ENCODE data around the gene C2orf42. TPM values are rescaled to one million over a fixed set of nuclear protein-coding genes. Genes with fewer than 3 reads are reported as not detected.
A peak's percentile ranks its signal among the peaks of the same experiment; 100 is the strongest.
"Not testable (repeated sequence)": the region's sequence is repeated elsewhere in the genome, so short reads cannot be mapped to it uniquely, and the experiment has no call there.

C2orf42 gene
- total RNA-seq, 4 donors from 2014 or later, result 10.3 to 18.7 (median 14.0) TPM

GRCh38 chr2:70132244-70133126 is 58.3 kb downstream of the C2orf42 start:
- TF ChIP-seq CTCF (IDR thresholded peaks at IDR 0.05) (no peak), POLR2A (IDR thresholded peaks at IDR 0.05) (peak in 1 of 2 donors; percentile 12)
- no peaks in the 10 kb centered on the region for H3K9me3 ChIP-seq
- H3K36me3 ChIP-seq, result no peaks in the 10 kb centered on the region
- DNase-seq, result peak in 2 of 3 donors; percentile 62 to 77
- no peaks in the 10 kb centered on the region for H3K27me3 ChIP-seq
- H3K4me3 ChIP-seq, result peak overlapping the region; percentile 6 to 39 (median 27)
- H3K4me1 ChIP-seq, result peaks cover 0 to 35% (median 10%) of the 10 kb centered on the region in 4 donors
- H3K27ac ChIP-seq, result peak overlapping the region; percentile 86 to 90 (median 89)

- peak overlapping the region in 3 of 4 donors; percentile 23 to 39 (median 31) for H3K4me3 ChIP-seq
- DNase-seq, result not testable (repeated sequence)
Observed at GRCh38 chr2:70131344-70132143, 59.3 kb downstream of the C2orf42 start.

GRCh38 chr2:70128005-70128404 is 62.8 kb downstream of the C2orf42 start:
- H3K27me3 ChIP-seq, result no peaks in the 10 kb centered on the region
- H3K9me3 ChIP-seq, result no peaks in the 10 kb centered on the region
- H3K4me3 ChIP-seq, result no peak overlapping the region
- DNase-seq, result peak in 1 of 3 donors; percentile 5
- no peak overlapping the region for H3K27ac ChIP-seq
- TF ChIP-seq POLR2A (IDR thresholded peaks at IDR 0.05) (no peak), CTCF (IDR thresholded peaks at IDR 0.05) (no peak)
- H3K4me1 ChIP-seq, result peaks cover 0 to 30% (median 11%) of the 10 kb centered on the region in 4 donors
- H3K36me3 ChIP-seq, result no peaks in the 10 kb centered on the region

More at GRCh38 chr2:70131344-70132143, 59.3 kb downstream of the C2orf42 start:
- not testable (repeated sequence) for H3K27me3 ChIP-seq, H3K36me3 ChIP-seq, H3K9me3 ChIP-seq
- peaks cover 0 to 31% (median 10%) of the 10 kb centered on the region in 4 donors for H3K4me1 ChIP-seq
- peak overlapping the region; percentile 86 to 90 (median 89) for H3K27ac ChIP-seq

- H3K27me3 ChIP-seq, result no peaks in the 10 kb centered on the region
- no peak for DNase-seq
- H3K9me3 ChIP-seq, result no peaks in the 10 kb centered on the region
- peak overlapping the region in 2 of 4 donors; percentile 20 to 100 for H3K27ac ChIP-seq
- TF ChIP-seq POLR2A (IDR thresholded peaks at IDR 0.05) (no peak), CTCF (IDR thresholded peaks at IDR 0.05) (no peak)
- no peak overlapping the region for H3K4me3 ChIP-seq
- no peaks in the 10 kb centered on the region for H3K36me3 ChIP-seq
- H3K4me1 ChIP-seq, result peaks cover 0 to 25% (median 12%) of the 10 kb centered on the region in 4 donors
Observed at GRCh38 chr2:70126413-70126812, 64.4 kb downstream of the C2orf42 start.

- no peaks in the 10 kb centered on the region for H3K36me3 ChIP-seq
- TF ChIP-seq POLR2A (IDR thresholded peaks at IDR 0.05), result no peak
- peak overlapping the region; percentile 54 to 84 (median 62) for H3K4me3 ChIP-seq
- no peaks in the 10 kb centered on the region for H3K27me3 ChIP-seq
- H3K9me3 ChIP-seq, result no peaks in the 10 kb centered on the region
- peak overlapping the region; percentile 96 to 100 (median 97) for H3K27ac ChIP-seq
- no peak for DNase-seq
- H3K4me1 ChIP-seq, result peaks cover 0 to 23% (median 12%) of the 10 kb centered on the region in 4 donors
Observed at GRCh38 chr2:70125498-70125898, 65.3 kb downstream of the C2orf42 start.

GRCh38 chr2:70124983-70125480 is 65.8 kb downstream of the C2orf42 start:
- H3K9me3 ChIP-seq, result no peaks in the 10 kb centered on the region
- H3K27me3 ChIP-seq, result no peaks in the 10 kb centered on the region
- H3K4me3 ChIP-seq, result peak overlapping the region; percentile 54 to 84 (median 62)
- H3K4me1 ChIP-seq, result peaks cover 0 to 23% (median 12%) of the 10 kb centered on the region in 4 donors
- no peaks in the 10 kb centered on the region for H3K36me3 ChIP-seq
- peak; percentile 66 to 82 (median 81) for DNase-seq
- TF ChIP-seq CTCF (IDR thresholded peaks at IDR 0.05), result peak in 1 of 6 experiments; percentile 7
- peak in 1 of 2 donors; percentile 5 for TF ChIP-seq POLR2A (IDR thresholded peaks at IDR 0.05)
- peak overlapping the region; percentile 96 to 100 (median 97) for H3K27ac ChIP-seq
